ENCODE data around the gene SLC1A2.

DNA sequence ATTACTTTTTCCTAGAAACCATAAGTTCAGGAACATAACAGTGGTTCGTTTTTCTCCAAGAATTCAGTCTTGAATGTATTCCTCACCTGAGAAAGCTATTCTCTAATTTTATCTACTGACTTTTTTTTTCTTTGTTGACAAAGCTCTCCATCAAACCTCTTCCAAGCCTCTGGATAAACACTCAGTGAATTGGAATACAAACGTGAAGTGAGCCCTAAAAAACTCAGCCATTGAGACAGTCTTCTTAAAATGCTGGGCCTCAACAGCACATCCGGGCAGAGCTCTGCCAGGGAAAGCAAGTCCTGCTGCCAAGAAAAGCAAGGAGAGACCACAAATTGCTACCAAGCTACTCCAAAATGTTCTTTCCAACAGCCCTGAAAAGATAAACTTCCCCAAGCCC, 7.7 kb upstream of the SLC1A2 start:
- TF ChIP-seq, protein P1, sequence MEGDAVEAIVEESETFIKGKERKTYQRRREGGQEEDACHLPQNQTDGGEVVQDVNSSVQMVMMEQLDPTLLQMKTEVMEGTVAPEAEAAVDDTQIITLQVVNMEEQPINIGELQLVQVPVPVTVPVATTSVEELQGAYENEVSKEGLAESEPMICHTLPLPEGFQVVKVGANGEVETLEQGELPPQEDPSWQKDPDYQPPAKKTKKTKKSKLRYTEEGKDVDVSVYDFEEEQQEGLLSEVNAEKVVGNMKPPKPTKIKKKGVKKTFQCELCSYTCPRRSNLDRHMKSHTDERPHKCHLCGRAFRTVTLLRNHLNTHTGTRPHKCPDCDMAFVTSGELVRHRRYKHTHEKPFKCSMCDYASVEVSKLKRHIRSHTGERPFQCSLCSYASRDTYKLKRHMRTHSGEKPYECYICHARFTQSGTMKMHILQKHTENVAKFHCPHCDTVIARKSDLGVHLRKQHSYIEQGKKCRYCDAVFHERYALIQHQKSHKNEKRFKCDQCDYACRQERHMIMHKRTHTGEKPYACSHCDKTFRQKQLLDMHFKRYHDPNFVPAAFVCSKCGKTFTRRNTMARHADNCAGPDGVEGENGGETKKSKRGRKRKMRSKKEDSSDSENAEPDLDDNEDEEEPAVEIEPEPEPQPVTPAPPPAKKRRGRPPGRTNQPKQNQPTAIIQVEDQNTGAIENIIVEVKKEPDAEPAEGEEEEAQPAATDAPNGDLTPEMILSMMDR (IDR thresholded peaks at IDR 0.05) = no peak
- TF ChIP-seq POLR2AphosphoS5 (IDR thresholded peaks at IDR 0.05) = no peak
- no peak for TF ChIP-seq EP300 (IDR thresholded peaks at IDR 0.05; ENCODE audit: low read depth)
